SK-N-SH treated with all-trans-retinoic acid at 6 μM for 48 hours (cell line): ENCODE data around the gene ZC3H7B.

ENCODE experiments used
- ATAC-seq: fragments of 200-7000 bp; cut with Tn5 transposase; 3 replicates; pipeline ENCODE4 v1.9.1; 2020; ENCODE audit warnings: mild to moderate bottlenecking, moderate library complexity
- ARNTL ChIP-seq: fragments of 450-650 bp; formaldehyde crosslinking; IDR thresholded peaks from 2 replicates; pipeline ENCODE4 v1.5.0; 2020; ENCODE audit warnings: low read depth, mild to moderate bottlenecking, moderate library complexity, borderline replicate concordance
- BACH2 ChIP-seq: fragments of 250-450 bp; sonication (Bioruptor Pico); IDR thresholded peaks from 2 replicates; pipeline ENCODE4 v1.9.0; 2021; ENCODE audit warnings: mild to moderate bottlenecking, borderline replicate concordance
- CREB5 ChIP-seq: fragments of 250-450 bp; sonication (Bioruptor Pico); IDR thresholded peaks from 2 replicates; pipeline ENCODE4 v1.5.1; 2020; ENCODE audit warnings: low read depth, mild to moderate bottlenecking, moderate library complexity
- CSDC2 ChIP-seq: fragments of 250-450 bp; sonication (Bioruptor Pico); IDR thresholded peaks from 2 replicates; pipeline ENCODE4 v1.5.0; 2020; ENCODE audit warnings: mild to moderate bottlenecking, moderate library complexity
- CSRNP3 ChIP-seq: fragments of 250-450 bp; sonication (Bioruptor Pico); IDR thresholded peaks from 2 replicates; pipeline ENCODE4 v1.5.1; 2021; ENCODE audit warnings: mild to moderate bottlenecking, moderate library complexity
- ESRRG ChIP-seq: fragments of 250-450 bp; sonication (Bioruptor Pico); IDR thresholded peaks from 2 replicates; pipeline ENCODE4 v1.6.1; 2021; ENCODE audit warnings: mild to moderate bottlenecking
- GLIS3 ChIP-seq: fragments of 250-450 bp; sonication (Bioruptor Pico); IDR thresholded peaks from 2 replicates; pipeline ENCODE4 v1.5.0; 2020; ENCODE audit warnings: mild to moderate bottlenecking, moderate library complexity
- ISL1 ChIP-seq: fragments of 250-450 bp; sonication (Bioruptor Pico); IDR thresholded peaks from 2 replicates; pipeline ENCODE4 v2.1.2; 2022; ENCODE audit warnings: mild to moderate bottlenecking, moderate library complexity
- OSR1 ChIP-seq: fragments of 250-450 bp; sonication (Bioruptor Pico); IDR thresholded peaks from 2 replicates; pipeline ENCODE4 v1.8.0; 2022; ENCODE audit warnings: moderate library complexity, mild to moderate bottlenecking, inconsistent platforms
- POU6F1 ChIP-seq: fragments of 250-450 bp; sonication (Bioruptor Pico); IDR thresholded peaks from 2 replicates; pipeline ENCODE4 v1.8.0; 2021; ENCODE audit warnings: low read depth, mild to moderate bottlenecking, moderate library complexity, borderline replicate concordance
- PPARA ChIP-seq: fragments of 250-450 bp; sonication (Bioruptor Pico); IDR thresholded peaks from 2 replicates; pipeline ENCODE4 v1.5.0; 2020; ENCODE audit warnings: mild to moderate bottlenecking, borderline replicate concordance
- RARB ChIP-seq: fragments of 250-450 bp; sonication (Bioruptor Pico); IDR thresholded peaks from 2 replicates; pipeline ENCODE4 v1.8.0; 2021; ENCODE audit warnings: mild to moderate bottlenecking, moderate library complexity
- SNAI2 ChIP-seq: fragments of 250-450 bp; sonication (Bioruptor Pico); IDR thresholded peaks from 2 replicates; pipeline ENCODE4 v1.5.0; 2020; ENCODE audit warnings: mild to moderate bottlenecking, moderate library complexity
- TOX ChIP-seq: fragments of 250-450 bp; sonication (Bioruptor Pico); IDR thresholded peaks from 2 replicates; pipeline ENCODE4 v1.8.0; 2021; ENCODE audit warnings: mild to moderate bottlenecking, moderate library complexity, borderline replicate concordance
- ZC3H10 ChIP-seq: fragments of 250-450 bp; sonication (Bioruptor Pico); IDR thresholded peaks from 2 replicates; pipeline ENCODE4 v1.5.1; 2021; ENCODE audit warnings: mild to moderate bottlenecking, moderate library complexity
- ZFP3 ChIP-seq: fragments of 250-450 bp; sonication (Bioruptor Pico); IDR thresholded peaks from 2 replicates; pipeline ENCODE4 v1.5.0; 2020; ENCODE audit warnings: mild to moderate bottlenecking, moderate library complexity
- ZFP30 ChIP-seq: fragments of 450-650 bp; formaldehyde crosslinking; IDR thresholded peaks from 2 replicates; pipeline ENCODE4 v1.5.0; 2022; ENCODE audit warnings: mild to moderate bottlenecking, moderate library complexity
- ZNF565 ChIP-seq: fragments of 450-650 bp; formaldehyde crosslinking; conservative IDR thresholded peaks from 2 replicates; pipeline ENCODE4 v1.5.0; 2020; ENCODE audit warnings: low read depth, mild to moderate bottlenecking, moderate library complexity
- ZNF70 ChIP-seq: fragments of 450-650 bp; formaldehyde crosslinking; IDR thresholded peaks from 2 replicates; pipeline ENCODE4 v1.5.0; 2020; ENCODE audit warnings: mild to moderate bottlenecking, moderate library complexity
- ZNF8 ChIP-seq: fragments of 450-650 bp; formaldehyde crosslinking; IDR thresholded peaks from 2 replicates; pipeline ENCODE4 v1.5.0; 2020; ENCODE audit warnings: mild to moderate bottlenecking, moderate library complexity
- TF ChIP-seq, protein P1 (sequence below): fragments of 250-450 bp; sonication (Bioruptor Pico); IDR thresholded peaks from 2 replicates; pipeline ENCODE4 v1.8.0; 2020; ENCODE audit warnings: mild to moderate bottlenecking, moderate library complexity, borderline replicate concordance
- TF ChIP-seq, protein P2 (sequence below): fragments of 250-450 bp; sonication (Bioruptor Pico); IDR thresholded peaks from 2 replicates; pipeline ENCODE4 v1.5.0; 2020; ENCODE audit warnings: mild to moderate bottlenecking, moderate library complexity

Gene ZC3H7B

GRCh38 chr22:41355895-41356294 lies 54.6 kb downstream of the ZC3H7B start:
- ATAC-seq: no peak
- no peak for TF ChIP-seq OSR1 (CRISPR knock-in tag)
- no peak for TF ChIP-seq POU6F1 (CRISPR knock-in tag)
- no peak for TF ChIP-seq PPARA (CRISPR knock-in tag)
- no peak for TF ChIP-seq ISL1 (CRISPR knock-in tag)
- TF ChIP-seq ZNF565: no peak
- TF ChIP-seq CREB5: no peak
- TF ChIP-seq CSRNP3 (CRISPR knock-in tag): no peak
- no peak for TF ChIP-seq RARB (CRISPR knock-in tag)
- TF ChIP-seq BACH2 (CRISPR knock-in tag): no peak
- no peak for TF ChIP-seq TOX (CRISPR knock-in tag)
- TF ChIP-seq ZFP3 (CRISPR knock-in tag): no peak
- TF ChIP-seq ZNF70: no peak
- TF ChIP-seq ZNF8 (CRISPR knock-in tag): no peak
- no peak for TF ChIP-seq SNAI2 (CRISPR knock-in tag)
- no peak for TF ChIP-seq ZFP30 (CRISPR knock-in tag)

- ATAC-seq: no peak
- TF ChIP-seq ZNF565 (no peak), GLIS3 (CRISPR knock-in tag) (no peak), ARNTL (CRISPR knock-in tag) (no peak), RARB (CRISPR knock-in tag) (no peak), ESRRG (CRISPR knock-in tag) (no peak), PPARA (CRISPR knock-in tag) (no peak), ZFP30 (CRISPR knock-in tag) (no peak), ISL1 (CRISPR knock-in tag) (no peak), CSDC2 (CRISPR knock-in tag) (no peak), TOX (CRISPR knock-in tag) (no peak), POU6F1 (CRISPR knock-in tag) (no peak), ZC3H10 (CRISPR knock-in tag) (no peak), ZFP3 (CRISPR knock-in tag) (no peak), ZNF8 (CRISPR knock-in tag) (no peak), OSR1 (CRISPR knock-in tag) (no peak), SNAI2 (CRISPR knock-in tag) (no peak), CREB5 (no peak), CSRNP3 (CRISPR knock-in tag) (no peak)
- TF ChIP-seq, protein P1, sequence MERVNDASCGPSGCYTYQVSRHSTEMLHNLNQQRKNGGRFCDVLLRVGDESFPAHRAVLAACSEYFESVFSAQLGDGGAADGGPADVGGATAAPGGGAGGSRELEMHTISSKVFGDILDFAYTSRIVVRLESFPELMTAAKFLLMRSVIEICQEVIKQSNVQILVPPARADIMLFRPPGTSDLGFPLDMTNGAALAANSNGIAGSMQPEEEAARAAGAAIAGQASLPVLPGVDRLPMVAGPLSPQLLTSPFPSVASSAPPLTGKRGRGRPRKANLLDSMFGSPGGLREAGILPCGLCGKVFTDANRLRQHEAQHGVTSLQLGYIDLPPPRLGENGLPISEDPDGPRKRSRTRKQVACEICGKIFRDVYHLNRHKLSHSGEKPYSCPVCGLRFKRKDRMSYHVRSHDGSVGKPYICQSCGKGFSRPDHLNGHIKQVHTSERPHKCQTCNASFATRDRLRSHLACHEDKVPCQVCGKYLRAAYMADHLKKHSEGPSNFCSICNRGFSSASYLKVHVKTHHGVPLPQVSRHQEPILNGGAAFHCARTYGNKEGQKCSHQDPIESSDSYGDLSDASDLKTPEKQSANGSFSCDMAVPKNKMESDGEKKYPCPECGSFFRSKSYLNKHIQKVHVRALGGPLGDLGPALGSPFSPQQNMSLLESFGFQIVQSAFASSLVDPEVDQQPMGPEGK (CRISPR knock-in tag): no peak
- TF ChIP-seq, protein P2, sequence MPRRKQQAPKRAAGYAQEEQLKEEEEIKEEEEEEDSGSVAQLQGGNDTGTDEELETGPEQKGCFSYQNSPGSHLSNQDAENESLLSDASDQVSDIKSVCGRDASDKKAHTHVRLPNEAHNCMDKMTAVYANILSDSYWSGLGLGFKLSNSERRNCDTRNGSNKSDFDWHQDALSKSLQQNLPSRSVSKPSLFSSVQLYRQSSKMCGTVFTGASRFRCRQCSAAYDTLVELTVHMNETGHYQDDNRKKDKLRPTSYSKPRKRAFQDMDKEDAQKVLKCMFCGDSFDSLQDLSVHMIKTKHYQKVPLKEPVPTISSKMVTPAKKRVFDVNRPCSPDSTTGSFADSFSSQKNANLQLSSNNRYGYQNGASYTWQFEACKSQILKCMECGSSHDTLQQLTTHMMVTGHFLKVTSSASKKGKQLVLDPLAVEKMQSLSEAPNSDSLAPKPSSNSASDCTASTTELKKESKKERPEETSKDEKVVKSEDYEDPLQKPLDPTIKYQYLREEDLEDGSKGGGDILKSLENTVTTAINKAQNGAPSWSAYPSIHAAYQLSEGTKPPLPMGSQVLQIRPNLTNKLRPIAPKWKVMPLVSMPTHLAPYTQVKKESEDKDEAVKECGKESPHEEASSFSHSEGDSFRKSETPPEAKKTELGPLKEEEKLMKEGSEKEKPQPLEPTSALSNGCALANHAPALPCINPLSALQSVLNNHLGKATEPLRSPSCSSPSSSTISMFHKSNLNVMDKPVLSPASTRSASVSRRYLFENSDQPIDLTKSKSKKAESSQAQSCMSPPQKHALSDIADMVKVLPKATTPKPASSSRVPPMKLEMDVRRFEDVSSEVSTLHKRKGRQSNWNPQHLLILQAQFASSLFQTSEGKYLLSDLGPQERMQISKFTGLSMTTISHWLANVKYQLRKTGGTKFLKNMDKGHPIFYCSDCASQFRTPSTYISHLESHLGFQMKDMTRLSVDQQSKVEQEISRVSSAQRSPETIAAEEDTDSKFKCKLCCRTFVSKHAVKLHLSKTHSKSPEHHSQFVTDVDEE: no peak
Measured at GRCh38 chr22:41356430-41357028, 55.2 kb downstream of the ZC3H7B start.
